Articular chondrocyte of knee joint (primary cell): ENCODE results near the gene SPACA1. TPM values are rescaled to one million over a fixed set of nuclear protein-coding genes. Genes with fewer than 3 reads are reported as not detected.

ENCODE experiments used
- total RNA-seq: library from RNA; depleted of rRNA; stranded (reverse); fragments of >200 nt; gene quantifications from 2 replicates; pipeline ENCODE4 v1.2.3, GENCODE V29; 2012

Gene SPACA1, protein sequence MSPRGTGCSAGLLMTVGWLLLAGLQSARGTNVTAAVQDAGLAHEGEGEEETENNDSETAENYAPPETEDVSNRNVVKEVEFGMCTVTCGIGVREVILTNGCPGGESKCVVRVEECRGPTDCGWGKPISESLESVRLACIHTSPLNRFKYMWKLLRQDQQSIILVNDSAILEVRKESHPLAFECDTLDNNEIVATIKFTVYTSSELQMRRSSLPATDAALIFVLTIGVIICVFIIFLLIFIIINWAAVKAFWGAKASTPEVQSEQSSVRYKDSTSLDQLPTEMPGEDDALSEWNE
- total RNA-seq: not detected in 2 replicates

DNA sequence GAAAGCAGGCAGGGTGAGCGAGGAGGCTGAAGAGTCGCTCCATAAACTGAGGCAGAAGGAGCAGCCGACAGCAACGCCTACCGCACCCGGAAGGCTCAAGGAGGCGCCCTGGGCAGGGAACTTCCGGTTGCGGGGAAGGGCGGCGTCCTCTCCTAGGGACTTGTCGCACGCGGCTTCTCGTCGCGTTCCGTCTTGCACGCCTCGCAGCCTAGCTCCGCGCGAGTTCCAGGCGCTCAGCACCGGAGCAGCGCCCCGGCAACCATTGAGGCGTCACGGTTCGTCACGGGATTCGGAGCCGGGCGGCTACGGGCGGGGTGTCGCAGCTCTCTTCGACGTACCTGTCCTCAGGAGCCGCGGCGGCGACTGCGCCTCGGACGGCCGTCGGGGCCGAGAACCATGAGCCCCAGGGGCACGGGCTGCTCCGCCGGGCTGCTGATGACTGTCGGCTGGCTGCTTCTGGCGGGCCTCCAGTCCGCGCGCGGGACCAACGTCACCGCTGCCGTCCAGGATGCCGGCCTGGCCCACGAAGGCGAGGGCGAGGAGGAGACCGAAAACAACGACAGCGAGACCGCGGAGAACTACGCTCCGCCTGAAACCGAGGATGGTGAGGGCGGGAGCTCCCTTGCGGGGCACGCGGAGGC is at the start of gene SPACA1:
Gene SPACA1, plus strand, starts transcription at position 332 of the 641 bp plus-strand sequence. Its CDS starts 65 bp downstream, at position 397.

Other genes with a start within 250 kb of the SPACA1 start
- under 0.01 and 0.11 TPM in 2 replicates for gene CNR1, start 118.5 kb downstream of the SPACA1 start, total RNA-seq